Adrenal gland (tissue), 12 donors: ENCODE measurements around the gene GAPVD1. TPM values are rescaled to one million over a fixed set of nuclear protein-coding genes. Genes with fewer than 3 reads are reported as not detected.

Experiments
- DNase-seq, 7 donors: peaks; one replicate each; pipeline ENCODE4 v3.0.0-alpha.2; 2019 to 2020
- H3K27ac ChIP-seq, 5 donors: fragments of 200-600 bp; sonication (generic) in 4 of 5; 1 replicate in 3 of 5; 2 replicates in 2 of 5; pipeline versions ENCODE4 v1.5.1 to v1.8.0; 2016 to 2020; ENCODE audit warnings: mild to moderate bottlenecking in 1 of 5
- H3K27me3 ChIP-seq: fragments of 200-600 bp; 2 replicates; pipeline ENCODE4 v1.8.0; 2021
- H3K36me3 ChIP-seq, 2 donors: fragments of 200-600 bp; replicated peaks in 1 of 2; 1 replicate in 1 of 2; 2 replicates in 1 of 2; pipeline versions ENCODE4 v1.5.1 to v1.8.0; 2018 to 2022
- H3K4me1 ChIP-seq, 2 donors: fragments of 200-600 bp; replicated peaks in 1 of 2; 1 replicate in 1 of 2; 2 replicates in 1 of 2; pipeline versions ENCODE4 v1.5.1 to v1.8.0; 2018 to 2021
- H3K4me3 ChIP-seq, 4 donors: fragments of 200-600 bp; sonication (generic) in 3 of 4; one replicate each; pipeline ENCODE4 v1.5.1; 2016 to 2018
- H3K9me3 ChIP-seq, 3 donors: fragments of 200-600 bp; sonication (generic) in 1 of 3; replicated peaks in 1 of 3; 1 replicate in 2 of 3; 2 replicates in 1 of 3; pipeline versions ENCODE4 v1.5.1 to v1.8.0; 2016 to 2021
- POLR2A ChIP-seq, 2 donors: fragments of 450-650 bp; IDR thresholded peaks; one replicate each; pipeline ENCODE4 v1.6.1; 2017; ENCODE audit warnings: antibody characterized with exemption in 2 of 2, mild to moderate bottlenecking in 2 of 2, moderate library complexity in 1 of 2
- WGBS, 4 donors: extraction: QIAGEN DNeasy Blood & Tissue Kit in 2 of 4; methylation state at CpG; one replicate each; pipeline versions ENCODE4 v1.1.5 to v1.1.7; 2013 to 2017; 5-methylcytosine and 5-hydroxymethylcytosine counted together
- intact Hi-C, 2 donors: fragments of 100-400 bp; cut with DNase I; formaldehyde crosslinking; loops; one replicate each; pipeline versions ENCODE4 v1.14.1 to v1.15.0; 2022 to 2023
- polyA plus RNA-seq, 3 donors: library from polyadenylated mRNA; stranded (reverse); fragments of 200-250 nt in 2 of 3; fragments of 350-450 nt in 1 of 3; fragmentation: Illumina TruSeq in 1 of 3; extraction: RNeasy Lipid Tissue Mini Kit (QIAGEN cat#74804) in 1 of 3; gene quantifications; one replicate each; pipeline ENCODE4 v1.2.3, GENCODE V29; 2013 to 2014
- total RNA-seq, 9 donors: library from RNA; depleted of rRNA in 4 of 9; stranded (reverse); fragments of >200 nt in 4 of 9; fragments of 120-200 nt in 1 of 9; fragmentation: NEBNext Ultra II Directional in 1 of 9; extraction: Animal tissue kit (Norgen Biotek cat#: 25700) in 1 of 9; gene quantifications; one replicate each; pipeline versions ENCODE4 v1.1.0 to v1.2.4, GENCODE V29; 2013 to 2023
- TF ChIP-seq, protein P1 (sequence below), 6 experiments: fragments of 450-650 bp in 4 of 6; fragments of 200-600 bp in 2 of 6; sonication (generic) in 1 of 6; IDR thresholded peaks; 1 replicate in 5 of 6; 2 replicates in 1 of 6; pipeline versions ENCODE4 v1.5.1 to v1.8.0; 2016 to 2021; ENCODE audit warnings: antibody characterized with exemption in 6 of 6, mild to moderate bottlenecking in 2 of 6, moderate library complexity in 1 of 6
- donor health status: healthy with polysubstance abuse.
- donor health status: Bipolar disorder and iron deficiency.
- donor health status: DM: yes; HTN: yes; CAD: no.
- donor health status: DM: no; HTN: no; CAD: no.
- donor health status: DM: no; HTN: no; CAD: no.
- donor health status: DM: yes; HTN: yes; CAD: no.

GAPVD1 gene
- total and polyA plus RNA-seq, 12 donors = 7.1 to 63.1 (median 39.3) TPM

DNA sequence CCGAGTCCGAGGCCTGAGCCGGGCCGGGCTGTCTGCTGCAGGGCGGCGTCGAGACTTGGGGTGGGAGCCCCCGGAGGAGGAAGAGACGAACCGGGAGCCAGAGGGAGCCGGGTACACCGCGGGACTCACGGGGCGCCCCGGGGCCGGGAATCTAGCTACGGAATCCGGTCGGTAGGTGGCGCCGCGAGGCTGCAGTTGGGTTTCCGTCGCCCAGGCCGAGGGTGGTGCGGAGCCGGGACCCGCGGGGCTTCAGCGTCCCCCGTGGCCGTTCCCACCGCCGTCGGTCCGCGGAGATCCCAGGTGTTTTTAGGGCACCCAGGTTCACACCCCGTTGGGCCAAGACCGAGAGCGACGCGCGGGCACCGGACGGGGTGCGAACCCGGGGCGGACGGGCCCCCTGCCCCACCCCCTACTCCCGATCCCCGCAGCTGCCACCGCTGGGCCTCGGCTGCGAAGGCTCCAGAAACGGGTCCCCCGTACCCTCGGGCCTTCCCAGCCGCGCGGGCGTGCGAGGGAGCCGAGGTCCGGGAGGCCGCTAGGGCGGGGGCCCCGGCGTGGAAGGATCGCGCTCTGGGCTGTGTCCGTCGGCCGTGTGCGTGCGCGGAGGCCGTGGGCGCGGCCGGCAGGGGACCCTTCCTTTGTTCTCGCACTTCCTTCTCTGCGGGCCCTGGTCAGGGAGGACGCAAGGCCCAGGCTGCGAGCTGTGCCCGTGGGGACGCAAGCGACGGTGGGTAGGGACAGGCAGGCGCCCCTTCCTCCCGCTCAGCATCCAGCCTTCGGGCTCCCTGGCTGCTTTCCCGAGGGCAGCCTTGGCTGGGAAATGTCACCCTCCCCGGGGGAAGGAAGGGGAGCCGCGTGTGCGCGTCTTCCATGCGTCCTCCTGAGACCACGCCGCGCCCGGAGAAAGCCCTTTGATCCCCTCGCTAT lies 146.6 kb downstream of the GAPVD1 start:
- WGBS, 4 donors = 2 to 14% (median 3%) methylated on average over 23 to 104 of the region's 104 CpGs
- peak overlapping the region; percentile 33 to 61 (median 45) for H3K4me3 ChIP-seq
- H3K27ac ChIP-seq = peak overlapping the region in 4 of 5 donors; percentile 17 to 64 (median 39)
- no peaks in the 10 kb centered on the region for H3K27me3 ChIP-seq
- intact Hi-C loops = loop anchor here (5.0 to 10.0 kb wide), 2 partner anchors 227 to 819 kb away; no protein-coding TSS in a partner anchor
- no peak for TF ChIP-seq POLR2A (IDR thresholded peaks at IDR 0.05)
- TF ChIP-seq, protein P1, sequence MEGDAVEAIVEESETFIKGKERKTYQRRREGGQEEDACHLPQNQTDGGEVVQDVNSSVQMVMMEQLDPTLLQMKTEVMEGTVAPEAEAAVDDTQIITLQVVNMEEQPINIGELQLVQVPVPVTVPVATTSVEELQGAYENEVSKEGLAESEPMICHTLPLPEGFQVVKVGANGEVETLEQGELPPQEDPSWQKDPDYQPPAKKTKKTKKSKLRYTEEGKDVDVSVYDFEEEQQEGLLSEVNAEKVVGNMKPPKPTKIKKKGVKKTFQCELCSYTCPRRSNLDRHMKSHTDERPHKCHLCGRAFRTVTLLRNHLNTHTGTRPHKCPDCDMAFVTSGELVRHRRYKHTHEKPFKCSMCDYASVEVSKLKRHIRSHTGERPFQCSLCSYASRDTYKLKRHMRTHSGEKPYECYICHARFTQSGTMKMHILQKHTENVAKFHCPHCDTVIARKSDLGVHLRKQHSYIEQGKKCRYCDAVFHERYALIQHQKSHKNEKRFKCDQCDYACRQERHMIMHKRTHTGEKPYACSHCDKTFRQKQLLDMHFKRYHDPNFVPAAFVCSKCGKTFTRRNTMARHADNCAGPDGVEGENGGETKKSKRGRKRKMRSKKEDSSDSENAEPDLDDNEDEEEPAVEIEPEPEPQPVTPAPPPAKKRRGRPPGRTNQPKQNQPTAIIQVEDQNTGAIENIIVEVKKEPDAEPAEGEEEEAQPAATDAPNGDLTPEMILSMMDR (IDR thresholded peaks at IDR 0.05) = peak; percentile 52 to 86 (median 79)
- no peaks in the 10 kb centered on the region for H3K9me3 ChIP-seq
- no peaks in the 10 kb centered on the region for H3K36me3 ChIP-seq
- peaks cover 0 to 4% of the 10 kb centered on the region in 2 donors for H3K4me1 ChIP-seq
- peak; percentile 62 to 85 (median 80) for DNase-seq

DNA sequence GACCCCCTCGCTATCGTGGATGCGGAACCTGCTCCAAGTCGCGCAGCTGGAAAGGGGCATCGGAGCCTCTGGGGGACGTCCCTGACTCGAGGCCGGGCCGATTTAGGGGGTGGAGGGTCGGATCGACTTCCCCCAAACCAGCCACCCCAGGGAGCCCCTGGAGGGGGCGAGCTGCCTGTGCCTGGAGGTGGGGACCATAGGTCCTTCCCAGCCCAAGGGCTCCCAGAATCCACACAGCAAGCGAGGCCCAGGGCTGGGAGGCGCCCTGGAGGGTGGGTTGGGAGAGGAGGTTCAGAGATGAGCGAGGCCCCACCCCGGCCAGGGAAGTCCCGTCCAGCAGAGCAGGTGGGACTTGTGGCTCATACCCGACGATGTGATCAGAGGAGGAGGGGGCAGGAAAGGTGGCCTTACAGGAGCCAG lies 147.6 kb downstream of the GAPVD1 start:
- Histone ChIP-seq H3K9me3 (no peaks in the 10 kb centered on the region), H3K4me1 (peaks cover 0 to 4% of the 10 kb centered on the region in 2 donors), H3K27me3 (no peaks in the 10 kb centered on the region), H3K27ac (no peak overlapping the region), H3K36me3 (no peaks in the 10 kb centered on the region), H3K4me3 (no peak overlapping the region)
- intact Hi-C loops = loop anchor here (5.0 to 10.0 kb wide), 2 partner anchors 226 to 818 kb away; no protein-coding TSS in a partner anchor
- no peak for TF ChIP-seq POLR2A (IDR thresholded peaks at IDR 0.05)
- TF ChIP-seq, protein P1 (IDR thresholded peaks at IDR 0.05) = no peak
- no peak for DNase-seq
- 64 to 90% (median 82%) methylated on average over 8 to 20 of the region's 20 CpGs for WGBS, 4 donors

DNA sequence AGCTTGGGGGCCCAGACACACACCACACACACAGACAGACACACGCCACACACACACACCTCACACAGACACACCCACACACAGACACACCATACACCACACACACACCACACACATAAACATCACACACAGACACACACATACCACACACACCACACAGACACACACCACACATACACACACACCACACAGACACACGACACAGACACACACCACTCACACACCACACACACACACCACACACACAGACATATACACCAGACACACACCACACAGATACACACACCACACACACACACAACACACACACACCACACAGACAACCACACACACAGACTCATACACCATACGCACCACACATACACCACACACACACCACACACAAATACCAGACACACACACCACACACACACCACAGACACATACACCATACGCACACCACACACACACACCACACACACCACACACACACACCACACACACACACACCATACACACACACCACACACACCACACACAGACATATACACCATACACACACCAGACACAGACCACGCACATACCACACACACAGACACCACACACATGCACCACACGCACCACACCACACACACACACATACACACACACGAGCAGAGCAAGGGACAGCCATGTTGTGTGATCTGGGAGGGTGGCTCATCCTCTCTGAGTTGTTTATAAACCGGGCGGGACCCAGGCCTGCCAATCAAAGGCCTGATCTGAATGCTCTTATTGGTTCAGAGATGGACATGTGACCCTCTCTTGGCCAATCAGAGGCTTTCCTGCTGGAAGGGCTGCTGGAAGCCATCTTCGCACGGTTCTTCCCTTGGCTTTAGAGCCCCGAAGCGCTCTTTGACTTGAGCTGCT lies 148.3 kb downstream of the GAPVD1 start:
- WGBS, 4 donors = 84 to 94% (median 92%) methylated on average over 11 to 13 of the region's 13 CpGs
- Histone ChIP-seq H3K4me3 (no peak overlapping the region), H3K9me3 (no peaks in the 10 kb centered on the region), H3K27me3 (no peaks in the 10 kb centered on the region), H3K27ac (no peak overlapping the region), H3K4me1 (peaks cover 0 to 4% of the 10 kb centered on the region in 2 donors), H3K36me3 (no peaks in the 10 kb centered on the region)
- TF ChIP-seq, protein P1 (IDR thresholded peaks at IDR 0.05) = no peak
- no peak for TF ChIP-seq POLR2A (IDR thresholded peaks at IDR 0.05)
- intact Hi-C loops = loop anchor here (5.0 to 10.0 kb wide), 6 partner anchors 152 to 817 kb away; partner anchors contain the start of gene PBX3 (in 1 of the 2)
- DNase-seq = peak in 1 of 7 donors; percentile 15
